Spleen (tissue), 7 donors: Measurements from ENCODE around the gene TREH.

Experiments used
- POLR2A ChIP-seq, 3 donors: fragments of 450-650 bp; IDR thresholded peaks; one replicate each; pipeline ENCODE4 v1.5.1; 2017; ENCODE audit warnings: antibody characterized with exemption in 3 of 3, mild to moderate bottlenecking in 1 of 3
- POLR2AphosphoS5 ChIP-seq, 3 donors: sonication (generic); formaldehyde crosslinking; IDR thresholded peaks; one replicate each; pipeline ENCODE4 v1.5.1; 2017; ENCODE audit warnings: antibody characterized with exemption in 3 of 3
- TF ChIP-seq, protein P1 (sequence below), 11 experiments: fragments of 200-600 bp in 7 of 11; fragments of 450-650 bp in 4 of 11; sonication (generic) in 4 of 11; IDR thresholded peaks in 8 of 11; conservative IDR thresholded peaks in 3 of 11; 1 replicate in 7 of 11; 2 replicates in 4 of 11; pipeline versions ENCODE4 v1.4.0 to v1.8.0; 2016 to 2021; ENCODE audit warnings: antibody characterized with exemption in 11 of 11, inconsistent platforms in 4 of 11, mild to moderate bottlenecking in 1 of 11
- donor health status: DM: no; HTN: no; CAD: no; lungs with moderate emphysema.
- donor health status: DM: no; HTN: no; CAD: no.
- donor health status: DM: no; HTN: no; CAD: no.

GRCh38 chr11:118682372-118682771 is 2.9 kb upstream of the TREH start:
- no peak for TF ChIP-seq POLR2A (IDR thresholded peaks at IDR 0.05)
- no peak for TF ChIP-seq POLR2AphosphoS5 (IDR thresholded peaks at IDR 0.05)
- TF ChIP-seq, protein P1, sequence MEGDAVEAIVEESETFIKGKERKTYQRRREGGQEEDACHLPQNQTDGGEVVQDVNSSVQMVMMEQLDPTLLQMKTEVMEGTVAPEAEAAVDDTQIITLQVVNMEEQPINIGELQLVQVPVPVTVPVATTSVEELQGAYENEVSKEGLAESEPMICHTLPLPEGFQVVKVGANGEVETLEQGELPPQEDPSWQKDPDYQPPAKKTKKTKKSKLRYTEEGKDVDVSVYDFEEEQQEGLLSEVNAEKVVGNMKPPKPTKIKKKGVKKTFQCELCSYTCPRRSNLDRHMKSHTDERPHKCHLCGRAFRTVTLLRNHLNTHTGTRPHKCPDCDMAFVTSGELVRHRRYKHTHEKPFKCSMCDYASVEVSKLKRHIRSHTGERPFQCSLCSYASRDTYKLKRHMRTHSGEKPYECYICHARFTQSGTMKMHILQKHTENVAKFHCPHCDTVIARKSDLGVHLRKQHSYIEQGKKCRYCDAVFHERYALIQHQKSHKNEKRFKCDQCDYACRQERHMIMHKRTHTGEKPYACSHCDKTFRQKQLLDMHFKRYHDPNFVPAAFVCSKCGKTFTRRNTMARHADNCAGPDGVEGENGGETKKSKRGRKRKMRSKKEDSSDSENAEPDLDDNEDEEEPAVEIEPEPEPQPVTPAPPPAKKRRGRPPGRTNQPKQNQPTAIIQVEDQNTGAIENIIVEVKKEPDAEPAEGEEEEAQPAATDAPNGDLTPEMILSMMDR (IDR thresholded peaks at IDR 0.05 in 8 of 11, conservative IDR thresholded peaks at IDR 0.05 in 3 of 11): no peak
